ENCODE results near the gene COL11A2. TPM values are rescaled to one million over a fixed set of nuclear protein-coding genes. Genes with fewer than 3 reads are reported as not detected.

The COL11A2 gene
- total and polyA plus RNA-seq, 2 of the 13 experiments (the other 11 are each of a cell fraction or from before 2014, with no cell fraction given) = 0.55 TPM

- TF ChIP-seq KAT7 (CRISPR knock-in tag; IDR thresholded peaks at IDR 0.05; ENCODE audit: borderline replicate concordance) (peak; percentile 70), NR0B2 (CRISPR knock-in tag; IDR thresholded peaks at IDR 0.05) (no peak), ZNF317 (CRISPR knock-in tag; IDR thresholded peaks at IDR 0.05) (peak; percentile 57; the same call in 1 of the 2 replicates), ZNF441 (CRISPR knock-in tag; IDR thresholded peaks at IDR 0.05; ENCODE audit: borderline replicate concordance) (peak; percentile 37), ZNF720 (CRISPR knock-in tag; IDR thresholded peaks at IDR 0.05) (no peak), ATM (IDR thresholded peaks at IDR 0.05; ENCODE audit: borderline replicate concordance) (no peak), MAFG (CRISPR knock-in tag; IDR thresholded peaks at IDR 0.05) (no peak), ZNF672 (CRISPR knock-in tag; IDR thresholded peaks at IDR 0.05) (no peak), ZNF800 (CRISPR knock-in tag; IDR thresholded peaks at IDR 0.05) (peak; percentile 71; the same call in 1 of the 2 replicates), ZNF639 (CRISPR knock-in tag; conservative IDR thresholded peaks at IDR 0.05) (peak; percentile 100), HES4 (CRISPR knock-in tag; IDR thresholded peaks at IDR 0.05; ENCODE audit: borderline replicate concordance) (peak; percentile 79; the same call in 1 of the 2 replicates), ZNF367 (CRISPR knock-in tag; IDR thresholded peaks at IDR 0.05; ENCODE audit: borderline replicate concordance) (peak; percentile 62; the same call in 1 of the 2 replicates), ZNF512 (CRISPR knock-in tag; IDR thresholded peaks at IDR 0.05) (peak; percentile 33; the same call in 1 of the 2 replicates), EEA1 (CRISPR knock-in tag; IDR thresholded peaks at IDR 0.05; ENCODE audit: borderline replicate concordance) (peak; percentile 68; the same call in 1 of the 2 replicates), PHF5A (CRISPR knock-in tag; IDR thresholded peaks at IDR 0.05; ENCODE audit: low read depth, unreplicated experiment) (peak; percentile 71), RFX5 (IDR thresholded peaks at IDR 0.05; ENCODE audit: low read depth, low read length) (peak; percentile 8; the same call in 1 of the 2 replicates), HIVEP1 (CRISPR knock-in tag; IDR thresholded peaks at IDR 0.05) (no peak; the same call in none of the 2 replicates), NFIC (IDR thresholded peaks at IDR 0.05; ENCODE audit: low read length) (no peak), MEIS1 (CRISPR knock-in tag; IDR thresholded peaks at IDR 0.05; ENCODE audit: borderline replicate concordance) (peak; percentile 95; the same call in 1 of the 2 replicates), ZNF549 (CRISPR knock-in tag; IDR thresholded peaks at IDR 0.05) (0 out of 2 replicates have a peak, but pooled peaks have one; percentile 40)
Measured at GRCh38 chr6:33200219-33201146, 8.2 kb upstream of the COL11A2 start, which contains the start of the genes RXRB and SLC39A7 (continued).
